Body of pancreas (tissue), 4 donors: ENCODE measurements around the gene SLC25A20. TPM values are rescaled to one million over a fixed set of nuclear protein-coding genes. Genes with fewer than 3 reads are reported as not detected.

Experiments
- ATAC-seq: fragments of 150-250 bp; one replicate; pipeline ENCODE4 v1.9.1; 2016
- DNase-seq, 4 donors: peaks; one replicate each; pipeline ENCODE4 v3.0.0-alpha.2; 2019
- H3K27ac ChIP-seq, 4 donors: fragments of 200-600 bp; sonication (generic); 1 replicate in 3 of 4; 2 replicates in 1 of 4; pipeline versions ENCODE4 v1.5.1 to v1.6.1; 2016 to 2019; ENCODE audit warnings: mild to moderate bottlenecking in 1 of 4, mixed read lengths in 1 of 4, moderate library complexity in 1 of 4
- H3K27me3 ChIP-seq, 2 donors: fragments of 200-600 bp; sonication (generic); one replicate each; pipeline ENCODE4 v1.6.0; 2016; ENCODE audit warnings: mild to moderate bottlenecking in 1 of 2
- H3K36me3 ChIP-seq, 2 donors: fragments of 200-600 bp; sonication (generic); replicated peaks in 1 of 2; 2 replicates each; pipeline ENCODE4 v1.5.1; 2016; ENCODE audit warnings: low read depth in 2 of 2; ENCODE audit not compliant: insufficient read depth in 1 of 2
- H3K4me1 ChIP-seq: fragments of 200-600 bp; sonication (generic); one replicate; pipeline ENCODE4 v1.6.0; 2016
- H3K4me3 ChIP-seq, 2 donors: fragments of 200-600 bp; sonication (generic); 1 replicate in 1 of 2; 2 replicates in 1 of 2; pipeline ENCODE4 v1.5.1; 2016 to 2019
- H3K9me3 ChIP-seq, 3 donors: fragments of 200-600 bp; sonication (generic); 1 replicate in 2 of 3; 2 replicates in 1 of 3; pipeline ENCODE4 v1.5.1; 2016
- POLR2A ChIP-seq, 3 donors: fragments of 450-650 bp; IDR thresholded peaks; one replicate each; pipeline ENCODE4 v1.6.1; 2016; ENCODE audit warnings: antibody characterized with exemption in 3 of 3, mild to moderate bottlenecking in 2 of 3
- WGBS, 2 donors: methylation state at CpG; one replicate each; pipeline ENCODE4 v1.1.5; 2017; 5-methylcytosine and 5-hydroxymethylcytosine counted together
- intact Hi-C: fragments of 100-400 bp; cut with DNase I; formaldehyde crosslinking; loops from one replicate; pipeline ENCODE4 v1.15.1; 2023
- total RNA-seq, 2 donors: library from RNA; depleted of rRNA; stranded (reverse); fragments of >200 nt; gene quantifications; one replicate each; pipeline ENCODE4 v1.1.0, GENCODE V29; 2016
- TF ChIP-seq, protein P1 (sequence below), 7 experiments: fragments of 450-650 bp in 4 of 7; fragments of 200-600 bp in 3 of 7; sonication (generic) in 3 of 7; IDR thresholded peaks; one replicate each; pipeline ENCODE4 v1.5.1; 2016 to 2019; ENCODE audit warnings: antibody characterized with exemption in 7 of 7

Gene SLC25A20
- total RNA-seq, 2 donors from 2014 or later, result 20.8 to 31.4 TPM

DNA sequence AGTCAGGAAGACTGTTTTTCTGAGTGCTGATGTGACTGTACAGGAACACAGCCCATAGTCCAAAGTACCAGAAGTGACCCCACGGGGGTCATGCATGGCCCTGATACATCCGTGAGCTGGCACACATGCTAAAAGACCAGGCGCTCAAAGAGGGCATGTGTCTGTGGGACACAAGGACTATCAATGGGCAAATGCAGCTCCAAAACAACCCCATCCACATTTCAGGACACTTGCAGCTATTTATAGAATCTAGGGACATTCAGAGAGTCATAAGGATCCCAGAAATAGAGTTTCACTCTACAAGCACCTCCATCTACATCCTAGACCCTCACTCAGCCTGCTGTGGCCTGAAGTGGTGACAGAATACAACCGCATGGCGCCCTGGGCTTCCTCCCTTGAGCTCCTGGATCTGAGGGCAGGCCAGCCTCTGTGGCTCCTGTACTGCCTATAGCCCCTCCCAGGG is 17.0 kb downstream of the SLC25A20 start:
- ATAC-seq (no peak), DNase-seq (no peak)
- WGBS, 2 donors, result 96 to 100% methylated on average over 5 of the region's 5 CpGs
- H3K27me3 ChIP-seq, result no peaks in the 10 kb centered on the region
- H3K4me1 ChIP-seq, result no peaks in the 10 kb centered on the region
- no peak overlapping the region for H3K27ac ChIP-seq
- no peaks in the 10 kb centered on the region for H3K9me3 ChIP-seq
- H3K36me3 ChIP-seq, result no peaks in the 10 kb centered on the region
- no peak overlapping the region for H3K4me3 ChIP-seq
- TF ChIP-seq, protein P1, sequence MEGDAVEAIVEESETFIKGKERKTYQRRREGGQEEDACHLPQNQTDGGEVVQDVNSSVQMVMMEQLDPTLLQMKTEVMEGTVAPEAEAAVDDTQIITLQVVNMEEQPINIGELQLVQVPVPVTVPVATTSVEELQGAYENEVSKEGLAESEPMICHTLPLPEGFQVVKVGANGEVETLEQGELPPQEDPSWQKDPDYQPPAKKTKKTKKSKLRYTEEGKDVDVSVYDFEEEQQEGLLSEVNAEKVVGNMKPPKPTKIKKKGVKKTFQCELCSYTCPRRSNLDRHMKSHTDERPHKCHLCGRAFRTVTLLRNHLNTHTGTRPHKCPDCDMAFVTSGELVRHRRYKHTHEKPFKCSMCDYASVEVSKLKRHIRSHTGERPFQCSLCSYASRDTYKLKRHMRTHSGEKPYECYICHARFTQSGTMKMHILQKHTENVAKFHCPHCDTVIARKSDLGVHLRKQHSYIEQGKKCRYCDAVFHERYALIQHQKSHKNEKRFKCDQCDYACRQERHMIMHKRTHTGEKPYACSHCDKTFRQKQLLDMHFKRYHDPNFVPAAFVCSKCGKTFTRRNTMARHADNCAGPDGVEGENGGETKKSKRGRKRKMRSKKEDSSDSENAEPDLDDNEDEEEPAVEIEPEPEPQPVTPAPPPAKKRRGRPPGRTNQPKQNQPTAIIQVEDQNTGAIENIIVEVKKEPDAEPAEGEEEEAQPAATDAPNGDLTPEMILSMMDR (IDR thresholded peaks at IDR 0.05), result no peak
- no peak for TF ChIP-seq POLR2A (IDR thresholded peaks at IDR 0.05)
- intact Hi-C loops, result no loop called here

- no peak overlapping the region for H3K27ac ChIP-seq
- no peaks in the 10 kb centered on the region for H3K27me3 ChIP-seq
- H3K4me3 ChIP-seq, result no peak overlapping the region
- DNase-seq (no peak), ATAC-seq (no peak)
- WGBS, 2 donors, result 81 to 83% methylated on average over 3 of the region's 3 CpGs
- intact Hi-C loops, result no loop called here
- no peaks in the 10 kb centered on the region for H3K36me3 ChIP-seq
- no peak for TF ChIP-seq POLR2A (IDR thresholded peaks at IDR 0.05)
- TF ChIP-seq, protein P1 (IDR thresholded peaks at IDR 0.05), result no peak
- no peaks in the 10 kb centered on the region for H3K4me1 ChIP-seq
- H3K9me3 ChIP-seq, result no peaks in the 10 kb centered on the region
Observed at GRCh38 chr3:48881006-48881405, 17.7 kb downstream of the SLC25A20 start.

- no peak for ATAC-seq
- TF ChIP-seq, protein P1 (IDR thresholded peaks at IDR 0.05), result no peak
- no peak for TF ChIP-seq POLR2A (IDR thresholded peaks at IDR 0.05)
- intact Hi-C loops, result no loop called here
- H3K9me3 ChIP-seq, result no peaks in the 10 kb centered on the region
- H3K27ac ChIP-seq, result no peak overlapping the region
- whole genome bisulfite sequencing, 2 donors, result 86 to 88% methylated on average over 6 of the region's 6 CpGs
- H3K4me1 ChIP-seq, result no peaks in the 10 kb centered on the region
- no peak for DNase-seq
- no peaks in the 10 kb centered on the region for H3K36me3 ChIP-seq
- H3K27me3 ChIP-seq, result no peaks in the 10 kb centered on the region
- no peak overlapping the region for H3K4me3 ChIP-seq
Observed at GRCh38 chr3:48879994-48880377, 18.7 kb downstream of the SLC25A20 start.

DNA sequence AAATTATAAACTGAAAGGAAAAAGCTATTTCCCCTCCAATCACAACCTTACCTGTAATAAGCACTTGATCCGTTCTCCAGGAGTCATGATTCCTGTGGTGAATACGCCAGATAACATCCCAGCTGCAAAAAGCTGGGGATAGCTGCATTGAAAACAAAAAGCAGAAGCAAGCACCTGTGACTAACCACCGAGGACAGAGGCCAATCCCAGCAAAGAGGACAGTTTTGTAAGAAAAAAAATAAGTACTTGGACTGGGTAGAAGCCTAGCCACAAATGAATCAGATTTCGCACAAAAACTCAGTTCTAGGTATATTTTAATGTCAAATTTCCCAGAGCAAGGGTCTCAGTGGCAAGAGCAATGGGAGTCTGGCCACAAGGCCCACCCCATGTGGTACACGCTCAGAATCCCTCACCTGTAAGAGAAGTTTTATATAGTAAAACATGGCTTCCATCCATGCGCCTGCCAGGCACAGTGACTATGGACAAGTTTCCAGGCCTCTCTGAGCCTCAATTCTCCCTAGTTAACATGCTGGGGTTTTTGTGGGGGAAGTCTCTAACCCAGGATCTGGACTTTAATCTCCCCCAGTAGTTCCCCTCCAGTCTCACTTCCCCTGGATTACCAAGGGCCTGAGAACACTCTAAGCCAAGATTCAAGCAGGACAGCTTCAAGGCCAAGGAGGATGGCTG is 19.2 kb downstream of the SLC25A20 start:
- ATAC-seq (no peak), DNase-seq (no peak)
- Histone ChIP-seq H3K36me3 (no peaks in the 10 kb centered on the region), H3K27ac (no peak overlapping the region), H3K27me3 (no peaks in the 10 kb centered on the region), H3K4me3 (no peak overlapping the region), H3K4me1 (no peaks in the 10 kb centered on the region), H3K9me3 (no peaks in the 10 kb centered on the region)
- TF ChIP-seq, protein P1 (IDR thresholded peaks at IDR 0.05), result no peak
- no peak for TF ChIP-seq POLR2A (IDR thresholded peaks at IDR 0.05)
- WGBS, 2 donors, result 90% methylated on average over 5 to 6 of the region's 6 CpGs
- intact Hi-C loops, result no loop called here

DNA sequence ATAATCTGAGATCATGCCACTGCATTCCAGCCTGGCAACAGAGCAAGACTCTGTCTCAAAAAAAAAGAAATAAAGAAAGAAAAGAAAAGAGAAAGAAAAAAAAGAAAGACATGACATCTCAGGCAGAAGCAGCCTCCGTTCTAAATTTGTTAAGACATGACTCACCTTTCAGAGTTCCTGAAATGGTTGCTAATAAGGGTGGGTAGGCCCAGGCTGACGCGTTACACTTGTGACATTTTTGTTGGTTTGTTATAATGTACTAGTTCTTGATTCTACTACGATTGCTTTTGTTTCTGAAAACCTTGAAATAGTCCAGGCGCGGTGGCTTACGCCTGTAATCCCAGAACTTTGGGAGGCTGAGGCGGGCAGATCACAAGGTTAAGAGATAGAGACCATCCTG is 21.0 kb downstream of the SLC25A20 start:
- 89 to 90% methylated on average over 8 of the region's 8 CpGs for WGBS, 2 donors
- H3K4me3 ChIP-seq, result no peak overlapping the region
- no peak for ATAC-seq
- DNase-seq, result no peak
- no peaks in the 10 kb centered on the region for H3K4me1 ChIP-seq
- H3K9me3 ChIP-seq, result no peaks in the 10 kb centered on the region
- H3K27ac ChIP-seq, result no peak overlapping the region
- H3K27me3 ChIP-seq, result no peaks in the 10 kb centered on the region
- intact Hi-C loops, result no loop called here
- TF ChIP-seq, protein P1 (IDR thresholded peaks at IDR 0.05), result no peak
- TF ChIP-seq POLR2A (IDR thresholded peaks at IDR 0.05), result no peak
- no peaks in the 10 kb centered on the region for H3K36me3 ChIP-seq
